ENCODE results near the gene TMEM41B.
A peak's percentile ranks its signal among the peaks of the same experiment; 100 is the strongest.

The TMEM41B gene

GRCh38 chr11:9285850-9286587 lies 28.4 kb downstream of the TMEM41B start:
- Histone ChIP-seq H3K4me1 (ENCODE audit: low read depth, poor library complexity, severe bottlenecking) (peaks cover 10% of the 10 kb centered on the region), H3K36me3 (ENCODE audit: insufficient read depth) (no peaks in the 10 kb centered on the region), H3K27ac (no peak overlapping the region), H2AFZ (ENCODE audit: low read depth) (no peak overlapping the region), H3K79me2 (ENCODE audit: insufficient read depth, low read depth) (no peaks in the 10 kb centered on the region), H3K4me2 (no peak overlapping the region), H4K20me1 (ENCODE audit: insufficient read depth) (0 out of 2 replicates have a peak, but pooled peaks cover 7% of the 10 kb centered on the region), H3K4me3 (IDR thresholded peaks at IDR 0.05; ENCODE audit: insufficient read depth, low read depth, low read length) (no peak overlapping the region), H3K27me3 (ENCODE audit: insufficient read depth, low read depth) (no peaks in the 10 kb centered on the region; the same call in 1 of the 2 replicates), H3K9ac (no peak overlapping the region)
- TF ChIP-seq CTCF (conservative IDR thresholded peaks at IDR 0.05; ENCODE audit: low read depth, low read length): no peak

DNA sequence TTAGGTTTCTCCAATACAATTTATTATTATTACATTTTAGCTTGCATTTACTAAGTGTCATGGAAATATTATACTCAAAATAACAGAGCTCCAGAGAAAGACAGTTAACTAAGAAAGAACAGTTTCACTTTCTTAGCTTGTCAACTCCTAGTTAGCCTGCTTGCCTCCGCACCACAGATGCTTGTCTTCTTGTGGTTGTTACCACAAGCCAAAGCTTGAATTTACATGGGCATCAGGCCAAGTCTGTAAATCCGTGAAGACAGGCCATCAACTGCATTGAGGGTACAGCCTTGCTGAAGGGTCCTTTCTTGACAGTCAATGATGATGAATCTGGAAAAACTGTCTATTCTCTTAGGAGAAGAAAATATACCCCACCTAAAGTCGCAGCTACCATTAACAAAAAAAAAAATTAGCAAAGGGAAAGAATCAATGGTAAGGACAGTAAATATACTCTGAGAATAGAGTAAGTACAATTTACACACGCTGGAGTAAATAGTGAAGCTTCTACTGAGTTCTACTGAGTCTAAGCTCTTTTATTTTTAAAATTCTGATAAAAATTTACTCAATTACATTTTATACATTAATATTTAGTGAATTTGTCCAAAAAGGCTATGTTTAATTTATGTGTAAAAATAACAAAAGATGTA lies 33.6 kb downstream of the TMEM41B start:
- 0 out of 2 replicates have a peak, but pooled peaks cover 7% of the 10 kb centered on the region for H4K20me1 ChIP-seq (ENCODE audit: insufficient read depth)
- no peak for TF ChIP-seq CTCF (conservative IDR thresholded peaks at IDR 0.05; ENCODE audit: low read depth, low read length)
- no peak overlapping the region for H3K4me3 ChIP-seq (IDR thresholded peaks at IDR 0.05; ENCODE audit: insufficient read depth, low read depth, low read length)
- H3K27ac ChIP-seq: no peak overlapping the region
- no peak overlapping the region for H3K9ac ChIP-seq
- H3K36me3 ChIP-seq (ENCODE audit: insufficient read depth): no peaks in the 10 kb centered on the region
- no peaks in the 10 kb centered on the region for H3K79me2 ChIP-seq (ENCODE audit: insufficient read depth, low read depth)
- peaks cover 23% of the 10 kb centered on the region for H3K4me1 ChIP-seq (ENCODE audit: low read depth, poor library complexity, severe bottlenecking)
- peak overlapping the region; percentile 47 for H3K4me2 ChIP-seq
- no peak overlapping the region for H2AFZ ChIP-seq (ENCODE audit: low read depth)
- no peaks in the 10 kb centered on the region; the same call in 1 of the 2 replicates for H3K27me3 ChIP-seq (ENCODE audit: insufficient read depth, low read depth)

GRCh38 chr11:9277176-9277575 lies 37.2 kb downstream of the TMEM41B start:
- Histone ChIP-seq H3K4me2 (no peak overlapping the region), H3K27ac (no peak overlapping the region), H4K20me1 (ENCODE audit: insufficient read depth) (0 out of 2 replicates have a peak, but pooled peaks cover 7% of the 10 kb centered on the region), H3K4me3 (IDR thresholded peaks at IDR 0.05; ENCODE audit: insufficient read depth, low read depth, low read length) (no peak overlapping the region), H3K4me1 (ENCODE audit: low read depth, poor library complexity, severe bottlenecking) (peaks cover 24% of the 10 kb centered on the region), H3K79me2 (ENCODE audit: insufficient read depth, low read depth) (no peaks in the 10 kb centered on the region), H3K27me3 (ENCODE audit: insufficient read depth, low read depth) (no peaks in the 10 kb centered on the region; the same call in 1 of the 2 replicates), H2AFZ (ENCODE audit: low read depth) (no peak overlapping the region), H3K36me3 (ENCODE audit: insufficient read depth) (no peaks in the 10 kb centered on the region), H3K9ac (no peak overlapping the region)
- no peak for TF ChIP-seq CTCF (conservative IDR thresholded peaks at IDR 0.05; ENCODE audit: low read depth, low read length)

GRCh38 chr11:9276571-9276970 lies 37.8 kb downstream of the TMEM41B start:
- H4K20me1 ChIP-seq (ENCODE audit: insufficient read depth): 0 out of 2 replicates have a peak, but pooled peaks cover 4% of the 10 kb centered on the region
- no peak overlapping the region for H3K9ac ChIP-seq
- no peak overlapping the region for H3K4me3 ChIP-seq (IDR thresholded peaks at IDR 0.05; ENCODE audit: insufficient read depth, low read depth, low read length)
- peaks cover 26% of the 10 kb centered on the region for H3K4me1 ChIP-seq (ENCODE audit: low read depth, poor library complexity, severe bottlenecking)
- H3K4me2 ChIP-seq: no peak overlapping the region
- H3K79me2 ChIP-seq (ENCODE audit: insufficient read depth, low read depth): no peaks in the 10 kb centered on the region
- H3K36me3 ChIP-seq (ENCODE audit: insufficient read depth): no peaks in the 10 kb centered on the region
- H3K27me3 ChIP-seq (ENCODE audit: insufficient read depth, low read depth): no peaks in the 10 kb centered on the region; the same call in 1 of the 2 replicates
- no peak for TF ChIP-seq CTCF (conservative IDR thresholded peaks at IDR 0.05; ENCODE audit: low read depth, low read length)
- H3K27ac ChIP-seq: no peak overlapping the region
- H2AFZ ChIP-seq (ENCODE audit: low read depth): no peak overlapping the region
